HG02970 (cell line): ENCODE data around the gene GZMM.

ENCODE experiments used
- ATAC-seq: cut with Tn5 transposase; IDR thresholded peaks from one replicate; pipeline ENCODE4 v1.9.1; 2021; ENCODE audit warnings: mild to moderate bottlenecking, moderate library complexity, moderate number of reproducible peaks; ENCODE audit not compliant: unreplicated experiment, low FRiP score

GZMM gene

GRCh38 chr19:594265-594870 lies 50.5 kb downstream of the GZMM start:
- no peak for ATAC-seq

GRCh38 chr19:595326-596262 lies 51.7 kb downstream of the GZMM start:
- ATAC-seq = no peak

- no peak for ATAC-seq
Observed at GRCh38 chr19:596263-596655, 52.4 kb downstream of the GZMM start.

- ATAC-seq = no peak
Observed at GRCh38 chr19:597406-598315, 53.8 kb downstream of the GZMM start.
